Epithelial cell of proximal tubule (primary cell): ENCODE data around the gene OR4F6. TPM values are rescaled to one million over a fixed set of nuclear protein-coding genes. Genes with fewer than 3 reads are reported as not detected.
A peak's percentile ranks its signal among the peaks of the same experiment; 100 is the strongest.
"Not testable (repeated sequence)": the region's sequence is repeated elsewhere in the genome, so short reads cannot be mapped to it uniquely, and the experiment has no call there.

Experiments
- DNase-seq: peaks from one replicate; pipeline ENCODE4 v3.0.0-alpha.2; 2011; ENCODE audit warnings: low read depth
- H3K4me3 ChIP-seq: 2 replicates; pipeline ENCODE4 v1.5.1; 2011; ENCODE audit warnings: low read depth, mild to moderate bottlenecking, low read length
- total RNA-seq: library from RNA; depleted of rRNA; stranded (reverse); fragments of >200 nt; gene quantifications from 2 replicates; pipeline ENCODE4 v1.2.3, GENCODE V29; 2015
- TF ChIP-seq, protein P1 (sequence below): conservative IDR thresholded peaks from 2 replicates; pipeline ENCODE4 v1.5.1; 2012; ENCODE audit warnings: low read depth, mild to moderate bottlenecking, low read length

Gene OR4F6
- total RNA-seq, 1 donor from 2014 or later, result not detected

GRCh38 chr15:101775136-101775535 is 28.2 kb upstream of the OR4F6 start:
- H3K4me3 ChIP-seq, result no peak overlapping the region
- TF ChIP-seq, protein P1, sequence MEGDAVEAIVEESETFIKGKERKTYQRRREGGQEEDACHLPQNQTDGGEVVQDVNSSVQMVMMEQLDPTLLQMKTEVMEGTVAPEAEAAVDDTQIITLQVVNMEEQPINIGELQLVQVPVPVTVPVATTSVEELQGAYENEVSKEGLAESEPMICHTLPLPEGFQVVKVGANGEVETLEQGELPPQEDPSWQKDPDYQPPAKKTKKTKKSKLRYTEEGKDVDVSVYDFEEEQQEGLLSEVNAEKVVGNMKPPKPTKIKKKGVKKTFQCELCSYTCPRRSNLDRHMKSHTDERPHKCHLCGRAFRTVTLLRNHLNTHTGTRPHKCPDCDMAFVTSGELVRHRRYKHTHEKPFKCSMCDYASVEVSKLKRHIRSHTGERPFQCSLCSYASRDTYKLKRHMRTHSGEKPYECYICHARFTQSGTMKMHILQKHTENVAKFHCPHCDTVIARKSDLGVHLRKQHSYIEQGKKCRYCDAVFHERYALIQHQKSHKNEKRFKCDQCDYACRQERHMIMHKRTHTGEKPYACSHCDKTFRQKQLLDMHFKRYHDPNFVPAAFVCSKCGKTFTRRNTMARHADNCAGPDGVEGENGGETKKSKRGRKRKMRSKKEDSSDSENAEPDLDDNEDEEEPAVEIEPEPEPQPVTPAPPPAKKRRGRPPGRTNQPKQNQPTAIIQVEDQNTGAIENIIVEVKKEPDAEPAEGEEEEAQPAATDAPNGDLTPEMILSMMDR, result no peak
- DNase-seq, result no peak

- not testable (repeated sequence) for DNase-seq, H3K4me3 ChIP-seq
These were observed 24.7 kb upstream of the OR4F6 start for GRCh38 chr15:101778576-101778975.

DNA sequence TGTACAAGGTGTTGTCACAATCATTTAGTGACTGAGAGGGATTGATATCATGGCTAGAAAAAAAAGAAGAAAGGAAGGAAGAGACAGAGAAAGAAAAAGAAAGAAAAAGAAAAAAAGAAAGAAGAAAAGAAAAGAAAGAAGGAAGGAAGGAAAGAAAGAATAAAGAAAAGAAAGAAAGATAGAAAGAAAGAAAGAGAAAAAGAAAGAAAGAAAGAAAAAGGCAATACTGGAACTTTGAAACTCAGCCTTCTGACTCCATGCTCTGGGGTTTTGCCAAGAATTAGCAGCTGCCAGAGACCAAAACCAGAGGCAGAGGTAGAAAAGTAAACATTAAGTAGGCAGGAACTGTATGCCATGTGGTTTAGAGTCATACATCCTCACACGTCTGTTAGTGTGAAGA is 23.1 kb upstream of the OR4F6 start:
- DNase-seq, result not testable (repeated sequence)

GRCh38 chr15:101781928-101782327 is 21.4 kb upstream of the OR4F6 start:
- no peak overlapping the region for H3K4me3 ChIP-seq
- no peak for DNase-seq
- TF ChIP-seq, protein P1, result no peak

More for the DNA sequence above, 23.1 kb upstream of the OR4F6 start:
- H3K4me3 ChIP-seq, result not testable (repeated sequence)

DNA sequence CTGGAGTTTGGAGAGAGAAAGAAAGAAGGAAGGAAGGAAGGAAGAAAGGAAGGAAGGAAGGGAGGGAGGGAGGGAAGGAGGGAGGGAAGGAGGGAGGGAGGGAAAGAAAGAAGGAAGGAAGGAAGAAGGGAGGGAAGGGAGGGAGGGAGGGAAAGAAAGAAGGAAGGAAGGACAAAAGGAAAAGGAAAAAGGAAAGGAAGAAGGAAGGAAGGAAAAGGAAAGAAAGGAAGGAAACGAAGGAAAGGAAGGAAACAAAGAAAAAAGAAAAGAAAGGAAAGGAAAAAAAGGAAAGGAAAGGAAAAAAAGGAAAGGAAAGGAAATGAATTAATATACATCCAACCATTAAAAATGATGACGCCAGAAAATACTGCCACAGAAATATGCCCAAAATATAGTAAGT is 18.7 kb upstream of the OR4F6 start:
- DNase-seq, result no peak
- TF ChIP-seq, protein P1, result no peak
- no peak overlapping the region for H3K4me3 ChIP-seq

- not testable (repeated sequence) for H3K4me3 ChIP-seq, DNase-seq
These were observed 16.9 kb upstream of the OR4F6 start for GRCh38 chr15:101786422-101786821.

- H3K4me3 ChIP-seq, DNase-seq: not testable (repeated sequence)
These were observed 15.3 kb upstream of the OR4F6 start for GRCh38 chr15:101788001-101788400.

- DNase-seq, H3K4me3 ChIP-seq: not testable (repeated sequence)
These were observed 14.6 kb upstream of the OR4F6 start for GRCh38 chr15:101788503-101789269.

DNA sequence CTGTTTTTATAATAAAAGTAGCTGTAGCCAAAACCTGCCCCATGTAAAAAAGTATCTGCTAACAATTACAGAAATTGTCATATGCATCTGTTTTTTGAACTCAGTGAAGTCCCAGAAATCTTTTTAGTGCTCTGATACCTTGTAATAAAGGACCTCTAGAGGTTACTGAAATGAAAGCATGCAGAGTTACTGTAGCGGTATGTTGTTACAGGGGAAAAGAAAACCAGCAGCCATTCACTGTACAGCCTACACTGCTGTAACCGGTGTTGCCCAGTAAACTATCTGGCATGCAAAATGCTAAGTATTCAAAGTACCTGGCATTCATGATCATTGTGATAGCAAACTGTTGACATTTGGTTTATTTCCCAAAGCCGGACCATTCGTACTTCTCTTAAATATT is 12.6 kb upstream of the OR4F6 start:
- not testable (repeated sequence) for DNase-seq, H3K4me3 ChIP-seq

DNA sequence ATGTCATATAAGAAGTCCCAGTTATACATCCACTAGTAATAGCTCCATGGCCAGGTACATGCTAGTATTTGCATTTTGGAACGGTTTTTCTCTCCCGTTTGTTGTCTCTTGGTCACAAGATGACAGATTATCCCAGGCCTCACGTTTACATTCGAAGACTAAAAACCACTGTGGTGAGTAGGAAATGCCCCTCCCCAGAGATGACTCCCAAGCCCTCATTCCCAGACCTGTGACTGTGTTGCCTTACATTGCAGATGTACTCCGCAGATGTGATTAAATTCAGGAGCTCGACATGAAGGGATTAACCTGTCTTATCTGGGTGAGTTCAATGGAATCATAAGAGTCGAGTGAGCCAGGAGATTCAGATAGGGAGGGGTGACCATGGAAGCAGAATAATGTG is 9.3 kb upstream of the OR4F6 start:
- H3K4me3 ChIP-seq, DNase-seq: not testable (repeated sequence)

DNA sequence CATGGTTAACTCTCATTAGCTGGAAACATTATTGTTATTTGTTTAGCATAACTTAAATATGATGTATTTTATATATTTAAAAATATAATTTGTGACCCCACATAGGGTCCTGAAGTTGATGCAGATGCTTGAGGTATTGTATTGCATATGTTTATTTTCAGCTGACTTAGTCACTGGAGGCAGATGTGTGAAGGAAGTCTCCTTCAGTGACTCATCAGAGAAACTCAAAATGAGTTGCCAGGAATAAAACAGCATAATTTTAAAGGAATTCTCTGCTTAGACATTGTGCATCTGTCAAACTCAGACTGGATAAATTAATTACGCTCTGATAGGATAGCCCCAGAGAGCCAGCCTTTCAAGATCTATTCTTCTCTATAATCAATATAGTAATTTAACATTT is 7.9 kb upstream of the OR4F6 start:
- TF ChIP-seq, protein P1, result no peak
- peak; percentile 31 for DNase-seq
- H3K4me3 ChIP-seq, result no peak overlapping the region
